Amniotic stem cell (primary cell): ENCODE results near the gene MSH5.
"Not testable (repeated sequence)": the region's sequence is repeated elsewhere in the genome, so short reads cannot be mapped to it uniquely, and the experiment has no call there.

ENCODE experiments used
- DNase-seq: peaks from one replicate; lab custom pipeline; 2025; lab: John Stamatoyannopoulos, UW

The MSH5 gene

DNA sequence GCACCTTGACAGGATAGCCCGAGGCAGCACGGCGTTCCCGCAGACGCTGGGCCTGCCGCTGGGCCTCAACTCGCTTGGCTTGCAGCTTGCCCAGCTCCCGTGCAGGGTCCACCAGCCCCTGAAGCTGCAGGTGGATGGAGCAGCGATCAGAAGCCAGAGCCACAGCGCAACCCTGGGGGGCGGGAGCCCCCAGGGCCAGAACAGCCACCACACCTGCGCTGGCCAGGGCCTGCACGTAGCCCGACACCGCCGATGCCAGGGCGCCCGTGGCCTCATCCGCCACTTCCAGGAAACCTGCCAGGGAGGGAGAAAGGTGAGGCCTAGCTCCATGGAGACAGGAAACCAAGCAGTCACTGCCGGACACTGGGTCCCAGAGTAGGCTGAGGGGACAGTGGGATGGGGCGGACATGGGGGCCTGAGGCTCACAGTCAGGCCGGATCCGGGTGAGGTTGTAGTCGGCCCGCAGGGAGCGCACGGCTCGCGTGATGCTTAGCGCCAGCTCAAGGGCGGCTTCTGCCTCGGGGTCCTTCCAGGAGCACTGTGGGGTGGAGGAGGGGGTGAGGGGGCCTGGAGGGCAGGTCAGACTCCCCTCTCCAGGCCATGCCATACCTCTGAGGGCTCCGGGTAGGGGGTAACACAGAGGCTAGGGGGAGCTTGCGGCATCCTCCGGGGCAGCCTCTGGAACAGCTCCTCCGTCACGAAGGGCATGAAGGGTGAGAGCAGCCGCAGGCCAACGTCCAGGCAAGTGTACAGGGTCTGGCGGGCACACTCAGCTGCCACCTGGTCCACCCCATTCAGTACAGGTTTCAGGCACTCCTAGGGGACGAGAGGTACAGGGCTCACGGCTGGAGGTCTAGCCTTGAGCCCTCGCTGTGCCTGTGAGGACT, 39.4 kb downstream of the MSH5 start:
- no peak for DNase-seq

- DNase-seq: no peak
Observed at GRCh38 chr6:31779908-31780307, 40.1 kb downstream of the MSH5 start.

GRCh38 chr6:31780507-31781243, 40.9 kb downstream of the MSH5 start:
- no peak for DNase-seq

DNA sequence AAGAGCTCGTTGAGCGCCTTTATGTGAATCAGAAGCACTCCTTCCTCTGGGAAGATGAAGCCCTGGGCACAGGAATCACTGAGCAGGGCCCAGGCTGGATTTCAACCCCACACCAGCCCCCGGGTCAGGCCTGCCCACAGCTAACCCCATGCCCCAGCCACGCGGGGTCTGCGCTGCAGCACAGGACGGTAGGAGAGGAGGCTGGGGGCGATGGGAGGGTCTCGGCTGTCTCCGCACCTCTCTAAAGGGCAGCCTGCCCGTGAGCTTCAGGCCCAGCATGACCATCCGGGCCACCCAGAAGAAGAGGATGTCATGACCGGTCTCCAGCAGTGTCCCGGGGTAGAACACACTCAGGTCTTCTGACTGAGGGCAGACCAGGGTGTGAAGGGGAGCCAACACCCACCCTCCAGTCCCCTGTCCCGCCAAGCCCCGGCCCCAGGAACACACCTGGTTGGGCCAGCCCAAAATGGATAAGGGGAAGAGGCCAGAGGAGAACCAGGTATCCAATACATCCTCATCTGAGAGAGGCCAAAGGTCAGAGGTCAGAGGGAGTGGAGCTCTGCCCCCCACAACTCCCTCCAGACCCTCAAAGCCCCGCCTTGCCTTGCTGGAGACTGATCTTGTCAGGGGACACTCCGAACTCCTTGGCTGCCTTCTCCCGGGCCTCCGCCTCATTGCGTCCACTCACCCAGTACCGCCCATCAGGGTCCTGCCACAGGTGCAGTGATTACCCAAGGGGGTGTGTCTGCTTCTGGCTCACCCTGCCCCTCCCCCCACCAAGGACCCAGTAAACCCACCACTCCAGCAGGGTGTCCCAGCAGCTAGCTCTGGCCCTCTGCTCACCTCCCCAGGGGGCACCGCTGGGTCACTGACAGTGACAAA, 41.7 kb downstream of the MSH5 start:
- DNase-seq: no peak

- no peak for DNase-seq
Observed at GRCh38 chr6:31782126-31782855, 42.5 kb downstream of the MSH5 start.

- DNase-seq: no peak
Observed at GRCh38 chr6:31784098-31784925, 44.5 kb downstream of the MSH5 start.

DNA sequence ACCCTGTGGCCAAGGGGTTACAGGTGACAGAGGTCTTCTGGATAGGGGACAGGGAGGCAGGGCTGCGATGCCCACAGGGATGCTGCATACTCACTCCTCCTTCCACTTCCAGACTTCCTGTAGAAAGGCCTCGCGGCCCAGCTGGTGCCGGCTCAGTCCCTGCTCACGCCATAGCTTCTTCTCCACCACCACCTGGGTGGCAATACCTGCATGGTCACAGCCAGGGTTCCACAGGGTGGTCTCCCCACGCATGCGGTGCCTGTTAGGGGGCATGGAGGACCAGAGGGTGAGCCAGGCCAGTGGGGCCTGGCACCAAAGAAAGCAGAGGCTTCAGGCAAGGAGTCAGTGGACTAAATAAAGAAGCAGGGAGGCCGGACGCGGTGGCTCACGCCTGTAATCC, 45.7 kb downstream of the MSH5 start:
- DNase-seq: no peak

- DNase-seq: no peak
Observed at GRCh38 chr6:31791324-31792089, 51.7 kb downstream of the MSH5 start.

GRCh38 chr6:31792090-31792374, 52.2 kb downstream of the MSH5 start:
- no peak for DNase-seq

GRCh38 chr6:31792761-31793171, 53.0 kb downstream of the MSH5 start:
- no peak for DNase-seq

DNA sequence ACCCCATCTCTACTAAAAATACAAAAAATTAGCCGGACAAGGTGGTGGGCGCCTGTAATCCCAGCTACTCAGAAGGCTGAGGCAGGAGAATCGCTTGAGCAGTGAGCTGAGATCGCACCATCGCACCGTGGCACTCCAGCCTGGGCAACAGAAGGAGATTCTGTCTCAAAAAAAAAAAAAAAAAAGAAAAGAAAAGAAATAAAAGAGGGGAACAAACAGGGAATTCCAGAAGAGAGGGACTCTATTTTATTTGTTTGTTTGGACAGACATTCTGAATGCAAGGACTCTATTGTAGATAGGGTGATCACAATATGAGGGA, 54.1 kb downstream of the MSH5 start:
- not testable (repeated sequence) for DNase-seq

- no peak for DNase-seq
Observed at GRCh38 chr6:31794294-31794865, 54.6 kb downstream of the MSH5 start.

DNA sequence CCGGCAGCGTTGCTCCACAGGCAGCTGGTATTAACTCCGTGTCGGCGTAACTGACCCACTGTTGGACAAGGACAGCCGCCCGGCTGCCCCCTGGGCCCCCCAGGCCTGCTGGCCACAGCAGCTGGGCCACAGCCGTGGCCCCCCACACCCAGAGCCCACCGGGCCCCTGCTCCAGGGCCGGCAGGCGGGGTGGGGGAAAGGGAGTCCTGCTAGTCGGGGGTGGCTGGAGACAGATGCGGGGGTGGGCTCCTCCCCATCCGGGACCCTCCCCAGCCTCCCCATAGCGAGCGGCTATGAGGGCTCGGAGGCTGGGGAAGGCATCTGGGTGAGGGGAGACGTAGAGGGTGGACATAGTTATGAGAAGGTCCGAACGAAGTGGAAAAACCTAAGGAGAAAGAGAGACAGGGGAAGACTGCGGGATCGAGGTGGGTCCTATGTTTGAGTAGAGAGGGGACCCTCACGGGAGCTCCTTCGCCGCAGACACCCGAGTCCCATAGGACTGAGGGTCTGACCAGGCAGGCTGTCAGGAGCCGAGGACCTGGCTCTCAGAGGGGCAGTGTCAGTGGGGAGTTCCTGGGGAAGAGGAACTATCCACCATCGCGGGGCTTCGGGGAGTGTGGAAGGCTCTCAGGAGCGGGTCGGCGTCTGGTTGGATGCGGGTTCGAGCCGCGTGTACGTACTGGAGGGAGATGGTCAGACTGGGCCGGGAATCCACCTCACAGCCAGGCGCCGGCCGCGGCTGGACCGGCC, 55.2 kb downstream of the MSH5 start:
- no peak for DNase-seq

DNA sequence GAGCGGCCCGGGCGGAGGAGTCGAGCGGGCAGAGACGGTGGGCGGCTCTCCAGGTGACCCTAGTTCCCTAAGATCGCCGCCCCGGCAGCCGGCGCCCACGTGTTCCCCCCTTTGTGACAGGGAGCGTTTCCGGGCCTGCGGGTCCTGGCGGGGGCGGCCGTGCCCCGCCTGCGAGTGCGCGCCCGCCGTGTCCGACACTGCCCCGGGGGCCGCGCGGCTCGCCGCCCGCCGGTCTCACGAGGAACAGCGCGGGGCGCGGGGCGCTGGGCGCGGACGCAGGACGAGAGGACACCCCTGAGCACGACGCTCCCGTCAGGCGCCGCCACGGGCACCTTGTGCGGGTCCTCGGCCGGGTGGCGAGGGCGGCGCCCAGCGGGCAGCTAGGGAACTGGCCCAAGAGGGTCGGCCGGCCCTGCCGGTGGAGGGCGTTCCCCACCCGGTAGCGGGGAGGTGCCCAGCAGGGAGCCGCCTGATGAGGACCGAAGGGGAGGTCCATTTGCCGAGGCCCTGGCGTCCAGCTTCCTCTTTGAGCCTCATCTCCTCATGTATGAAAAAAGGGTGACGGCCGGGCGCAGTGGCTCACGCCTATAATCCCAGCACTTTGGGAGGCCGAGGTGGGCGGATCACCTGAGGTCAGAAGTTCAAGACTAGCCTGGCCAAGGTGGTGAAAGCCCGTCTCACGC, 56.0 kb downstream of the MSH5 start, which contains the start of gene VARS1:
VARS1 (minus strand) TSS at position 137 of the 683 bp plus-strand sequence. CDS start 535 bp downstream, outside the sequence.
- peak; percentile 81 for DNase-seq

DNA sequence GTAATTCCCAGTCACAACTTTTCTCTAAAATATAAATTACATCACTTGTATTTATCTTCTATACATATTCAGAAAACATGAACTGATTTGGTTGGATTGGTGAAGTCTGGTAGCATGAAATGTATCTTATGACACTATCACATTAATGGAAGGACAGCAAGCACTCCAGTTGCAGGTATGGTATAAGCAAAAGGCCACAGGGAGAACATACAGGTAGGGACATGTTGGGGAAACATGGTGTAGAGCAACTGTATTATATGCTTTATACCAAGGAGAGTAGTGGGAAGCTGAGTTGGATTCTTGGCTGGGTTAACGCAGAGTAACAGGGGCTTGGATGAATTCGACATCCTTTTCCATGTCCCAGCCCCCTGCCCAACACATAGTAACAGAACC, 57.2 kb downstream of the MSH5 start:
- no peak for DNase-seq

GRCh38 chr6:31797588-31797987, 57.8 kb downstream of the MSH5 start:
- DNase-seq: no peak

- no peak for DNase-seq
Observed at GRCh38 chr6:31799781-31800180, 60.0 kb downstream of the MSH5 start.
